Raji (cell line): ENCODE results near the gene TK1.

Experiments used
- POLR2A ChIP-seq: IDR thresholded peaks from 2 replicates; pipeline ENCODE4 v1.6.1; 2011; ENCODE audit warnings: low read depth, low read length, control low read depth; ENCODE audit not compliant: insufficient read depth

The TK1 gene

DNA sequence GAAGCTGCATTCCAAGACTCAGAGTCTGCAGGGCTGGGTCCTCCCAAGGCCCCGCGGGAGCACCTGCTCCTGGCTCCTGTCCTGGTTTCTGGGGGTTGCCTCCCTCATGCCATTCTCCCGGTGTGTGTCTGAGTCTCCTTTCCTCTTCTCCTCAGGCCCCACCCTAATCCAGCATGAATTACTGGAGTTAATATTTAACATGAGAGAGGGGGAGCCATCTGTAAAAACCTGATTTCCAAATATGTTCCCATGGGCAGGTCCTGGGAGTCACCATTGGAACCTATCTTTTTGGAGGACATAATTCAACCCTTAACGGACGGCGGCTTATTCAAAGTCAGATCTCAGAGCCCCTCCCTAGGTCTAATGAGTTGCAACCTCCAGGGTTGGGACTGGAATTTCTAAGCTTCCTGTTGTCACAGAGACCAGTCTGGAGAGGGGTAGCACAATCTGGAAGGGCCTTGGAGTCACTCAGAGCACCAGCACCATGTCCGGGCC, 35.3 kb downstream of the TK1 start:
- TF ChIP-seq POLR2A: no peak

GRCh38 chr17:78148286-78149016, 38.4 kb downstream of the TK1 start:
- no peak for TF ChIP-seq POLR2A

DNA sequence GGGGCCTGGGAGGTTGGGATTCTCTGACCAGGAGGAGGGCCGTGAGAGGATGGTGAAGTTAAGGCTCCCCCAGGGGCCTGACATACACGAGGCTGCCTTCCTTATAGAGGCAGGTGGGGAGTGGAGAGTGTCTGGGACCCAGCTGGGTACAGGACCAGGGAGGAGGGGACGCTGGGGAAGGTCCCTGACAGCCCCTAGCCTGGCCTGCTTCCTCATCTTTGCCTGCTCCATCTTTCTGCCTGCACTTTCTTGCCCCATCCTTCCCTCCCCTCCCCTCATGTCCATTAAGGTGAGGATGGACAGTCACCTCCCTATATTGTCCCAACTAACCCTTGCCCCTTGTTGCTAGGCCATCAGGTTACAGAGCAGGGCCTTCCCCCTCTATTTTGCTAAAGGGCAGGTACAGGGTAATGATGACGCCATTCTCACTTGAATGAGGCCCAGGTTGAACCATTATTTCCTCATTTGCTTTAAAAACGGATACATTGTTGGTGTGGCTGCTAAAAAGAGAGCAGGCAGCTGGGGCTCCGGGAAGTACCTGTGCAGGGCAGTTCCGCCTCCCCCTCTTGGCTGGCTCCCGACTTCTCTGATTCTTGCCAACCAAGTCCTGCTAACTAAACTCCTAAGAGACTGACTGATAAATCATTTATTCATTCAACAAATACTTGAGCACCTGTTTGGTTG, 39.4 kb downstream of the TK1 start:
- peak; percentile 54 for TF ChIP-seq POLR2A

DNA sequence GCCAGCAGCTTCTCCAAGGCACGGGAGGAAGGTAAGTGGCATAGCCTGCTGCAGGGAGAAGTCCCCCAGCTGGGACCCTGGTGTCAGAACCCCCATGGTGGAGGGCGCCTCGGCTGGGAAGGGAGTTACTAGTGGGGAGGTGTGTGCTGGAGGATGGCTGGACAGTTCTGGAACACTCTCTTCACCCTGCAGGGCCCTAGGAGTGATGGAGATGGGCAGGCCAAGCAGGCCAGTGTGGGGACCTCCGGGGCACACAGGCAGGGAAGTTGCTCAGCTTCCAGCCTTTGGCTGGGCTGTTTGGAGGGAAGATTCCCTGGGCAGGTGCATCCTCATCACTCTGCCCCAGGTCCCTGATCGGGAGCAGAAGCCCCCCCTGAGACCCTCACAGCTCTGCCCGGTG, 40.0 kb downstream of the TK1 start:
- TF ChIP-seq POLR2A: no peak

DNA sequence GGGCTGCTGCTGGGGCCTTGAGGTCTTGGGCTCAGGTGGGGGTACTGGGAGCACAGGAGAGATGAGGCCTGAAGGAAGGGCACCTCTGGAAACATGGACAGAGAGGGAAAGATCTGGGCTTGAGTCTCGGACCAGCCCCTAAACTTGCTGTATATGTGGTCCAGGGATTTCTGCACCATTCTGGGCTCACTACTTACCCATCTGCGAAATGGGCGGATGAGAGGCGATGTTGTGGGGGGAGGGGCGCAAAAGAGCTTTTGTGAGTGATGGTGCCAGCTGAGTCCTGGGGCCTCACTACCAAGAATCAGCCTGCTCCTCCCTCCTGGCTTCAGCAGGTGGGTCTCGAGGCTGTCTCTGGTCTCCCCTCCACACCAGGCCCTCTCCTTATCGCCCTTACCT, 40.4 kb downstream of the TK1 start:
- no peak for TF ChIP-seq POLR2A

- no peak for TF ChIP-seq POLR2A
These were observed 41.9 kb downstream of the TK1 start for GRCh38 chr17:78144736-78145641.

- no peak for TF ChIP-seq POLR2A
These were observed 42.6 kb downstream of the TK1 start for GRCh38 chr17:78144147-78144719.

DNA sequence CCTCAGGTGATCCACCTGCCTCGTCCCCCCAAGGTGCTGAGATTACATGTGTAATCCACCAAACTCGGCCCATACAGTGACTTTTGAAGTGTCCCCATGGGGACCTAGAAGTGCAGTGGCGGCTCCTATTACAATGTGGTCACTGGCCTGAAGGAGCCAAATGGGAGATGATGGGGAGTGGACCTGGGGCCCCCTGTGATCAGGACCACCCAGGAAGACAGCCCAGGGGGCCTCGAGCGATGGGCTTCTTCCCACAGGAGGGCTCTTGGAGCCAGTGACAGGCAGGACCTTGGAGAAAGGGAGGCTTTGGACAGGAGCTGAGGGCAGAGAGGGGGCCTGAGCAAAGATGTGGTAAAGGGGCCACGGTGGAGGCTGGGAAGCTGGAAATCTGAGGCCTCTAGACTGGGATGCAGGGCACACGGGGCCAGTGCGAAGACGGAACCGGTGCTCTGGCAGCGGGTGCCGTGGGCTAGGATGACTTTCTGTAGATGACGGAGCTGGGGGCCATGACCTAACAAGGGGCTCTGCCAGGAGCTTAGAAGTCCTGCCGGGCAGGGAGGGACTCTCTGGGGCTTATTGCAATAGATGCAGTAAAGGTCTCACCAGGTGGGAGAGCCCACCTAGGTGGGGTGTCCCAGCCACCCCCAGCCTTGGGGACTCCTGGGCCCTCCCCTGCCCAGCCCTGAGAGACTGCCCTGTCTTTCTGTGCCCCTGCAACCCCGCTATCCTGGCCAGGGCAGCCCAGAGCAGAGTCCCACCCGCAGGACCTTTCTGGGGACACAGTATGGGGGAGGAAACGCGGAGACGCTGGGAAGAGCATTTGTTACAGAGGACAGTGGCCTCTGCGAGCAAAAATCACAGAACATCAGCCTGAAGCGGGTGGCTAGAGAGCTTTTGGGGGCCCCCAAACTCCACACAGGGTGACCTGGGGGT, 43.4 kb downstream of the TK1 start:
- no peak for TF ChIP-seq POLR2A

DNA sequence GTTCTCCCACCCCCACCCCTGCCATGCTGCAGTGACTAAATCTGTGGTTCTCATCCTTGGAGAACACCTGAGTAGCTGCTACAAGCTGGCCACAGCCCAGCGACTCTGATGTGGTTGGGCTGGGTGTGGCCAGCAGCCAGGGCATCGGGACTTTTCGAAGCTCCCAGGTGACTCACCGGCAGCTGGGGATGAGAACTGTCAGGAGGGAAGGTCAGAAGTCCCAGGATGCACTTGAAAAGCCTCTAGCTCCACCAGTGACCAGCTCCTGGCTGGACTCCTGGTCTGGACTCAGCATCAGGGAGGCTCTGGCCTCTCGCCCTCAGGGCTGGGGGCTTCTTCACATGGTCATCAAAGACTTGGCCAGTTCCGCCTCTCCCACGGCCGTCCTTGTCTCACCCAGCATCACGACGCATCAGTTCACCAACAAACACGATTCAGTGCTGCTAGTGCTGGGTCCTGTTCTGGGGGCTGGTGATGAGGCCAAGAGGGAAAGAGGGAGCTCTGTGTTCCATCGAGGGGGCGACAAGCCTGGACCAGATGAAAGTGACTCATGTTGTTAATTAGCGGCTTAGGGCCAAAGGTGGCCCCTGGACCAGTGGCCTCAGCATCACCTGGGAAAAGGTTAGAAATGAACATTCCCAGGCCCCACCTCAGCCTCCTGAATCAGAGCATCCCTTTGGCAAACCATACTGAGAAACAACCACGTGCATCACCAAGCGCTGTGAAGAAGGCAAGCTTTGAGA, 44.6 kb downstream of the TK1 start:
- no peak for TF ChIP-seq POLR2A

GRCh38 chr17:78141437-78142118, 45.3 kb downstream of the TK1 start:
- TF ChIP-seq POLR2A: no peak

DNA sequence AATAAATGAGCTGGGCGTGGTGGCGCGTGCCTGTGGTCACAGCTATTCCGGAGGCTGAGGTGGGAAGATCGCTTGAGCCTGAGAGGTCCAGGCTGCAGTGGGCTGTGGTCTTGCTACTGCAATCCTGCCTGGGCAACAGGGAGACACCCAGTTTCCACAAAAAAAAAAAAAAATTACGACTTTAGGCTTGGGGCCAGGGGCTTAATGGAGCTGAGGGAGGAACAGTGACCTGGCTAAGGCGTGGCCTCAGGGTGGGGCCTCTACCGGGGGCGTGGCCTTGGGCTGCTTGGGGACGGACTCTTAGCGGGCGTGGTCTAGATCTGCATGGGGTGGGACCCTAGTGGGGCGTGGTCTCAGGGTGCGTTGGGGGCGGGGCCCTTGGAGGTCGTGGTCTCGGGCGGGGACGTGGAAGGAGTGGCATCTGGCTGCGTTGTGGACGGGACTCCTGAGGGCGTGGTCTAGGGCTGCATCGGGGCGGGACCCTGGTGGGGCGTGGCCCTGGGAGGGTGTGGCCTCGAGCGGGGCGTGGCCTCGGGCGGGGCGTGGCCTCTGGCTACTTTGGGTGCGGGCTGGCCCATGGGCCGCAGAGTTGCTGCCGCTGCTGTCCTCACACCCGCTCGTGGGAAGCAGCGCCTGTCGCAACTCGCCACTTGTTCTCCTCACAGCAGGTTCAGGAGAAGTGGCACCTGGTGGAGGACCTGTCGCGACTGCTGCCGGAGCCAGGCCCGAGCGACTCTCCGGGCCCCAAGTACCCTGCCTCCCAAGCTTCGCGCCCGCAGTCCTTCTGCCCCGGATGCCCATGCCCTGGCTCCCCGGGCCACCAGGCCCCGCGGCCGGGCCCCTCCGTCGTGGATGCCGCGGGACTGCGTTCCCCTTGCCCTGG, 46.4 kb downstream of the TK1 start:
- peak; percentile 64 for TF ChIP-seq POLR2A
